T-helper 2 cell treated with Interferon-gamma antibody and Interleukin-4, amounts not matched to agents 5 μg/mL and 100 μg/mL, for 36 hours (primary cell): ENCODE results near the gene MTTP.

Experiments used
- DNase-seq: peaks from one replicate; pipeline ENCODE4 v3.0.0; 2021; ENCODE audit warnings: low spot score
- H3K27ac Mint-ChIP-seq: one replicate; pipeline ENCODE4 v1.8.0; 2021; ENCODE audit warnings: mild to moderate bottlenecking, mixed read lengths
- H3K27me3 Mint-ChIP-seq: one replicate; pipeline ENCODE4 v1.8.0; 2021; ENCODE audit warnings: low read depth, mixed read lengths
- H3K36me3 Mint-ChIP-seq: one replicate; pipeline ENCODE4 v1.8.0; 2021; ENCODE audit warnings: low read depth, mixed read lengths
- H3K4me1 Mint-ChIP-seq: one replicate; pipeline ENCODE4 v1.8.0; 2021; ENCODE audit warnings: low read depth, mixed read lengths
- H3K4me3 Mint-ChIP-seq: one replicate; pipeline ENCODE4 v1.8.0; 2022; ENCODE audit warnings: mild to moderate bottlenecking, moderate library complexity, mixed read lengths
- H3K9me3 Mint-ChIP-seq: one replicate; pipeline ENCODE4 v1.8.0; 2021; ENCODE audit warnings: mixed read lengths

The MTTP gene

GRCh38 chr4:99654361-99654761, 79.7 kb downstream of the MTTP start:
- no peaks in the 10 kb centered on the region for H3K4me1 Mint-ChIP-seq
- no peak for DNase-seq
- H3K27me3 Mint-ChIP-seq = no peaks in the 10 kb centered on the region
- H3K27ac Mint-ChIP-seq = no peak overlapping the region
- no peak overlapping the region for H3K4me3 Mint-ChIP-seq
- no peaks in the 10 kb centered on the region for H3K36me3 Mint-ChIP-seq
- no peaks in the 10 kb centered on the region for H3K9me3 Mint-ChIP-seq

DNA sequence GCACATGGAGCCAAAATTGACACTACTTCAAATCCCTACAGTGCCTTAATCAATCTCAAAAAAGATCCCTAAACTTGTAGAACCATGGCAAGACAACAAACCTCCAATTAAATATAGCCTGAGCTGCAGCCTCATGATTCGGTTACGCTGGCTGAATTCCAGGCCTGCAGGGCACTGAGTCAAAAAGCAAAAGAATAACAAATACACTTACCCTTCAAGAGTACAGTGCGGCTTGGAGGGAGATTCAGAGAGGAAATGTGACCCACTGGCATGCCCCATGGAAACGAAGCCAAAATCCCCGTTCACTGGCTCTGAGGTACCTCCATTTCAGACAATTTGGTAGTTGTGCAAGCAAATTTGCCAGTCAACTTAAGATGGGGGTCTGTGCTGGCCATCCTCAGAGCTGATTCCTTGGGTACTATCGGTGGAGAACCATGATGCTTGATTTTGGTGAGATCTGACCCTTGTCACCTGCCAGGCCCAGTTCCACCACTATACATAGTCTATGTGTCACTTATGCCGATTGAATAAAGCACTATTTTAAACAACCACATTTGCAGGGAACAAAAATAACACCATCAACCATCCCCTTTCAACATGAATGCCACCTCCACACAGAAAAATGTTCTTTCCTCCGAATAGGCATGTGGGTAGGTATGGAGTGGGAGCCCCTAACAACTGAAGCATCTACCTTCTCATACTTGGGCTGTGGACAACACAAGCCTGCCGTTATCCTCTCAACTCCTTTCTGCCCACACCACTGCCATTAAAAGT, 80.9 kb downstream of the MTTP start:
- Mint-ChIP-seq H3K27ac (no peak overlapping the region), H3K27me3 (no peaks in the 10 kb centered on the region), H3K9me3 (no peaks in the 10 kb centered on the region), H3K36me3 (no peaks in the 10 kb centered on the region), H3K4me1 (no peaks in the 10 kb centered on the region), H3K4me3 (no peak overlapping the region)
- DNase-seq = no peak

DNA sequence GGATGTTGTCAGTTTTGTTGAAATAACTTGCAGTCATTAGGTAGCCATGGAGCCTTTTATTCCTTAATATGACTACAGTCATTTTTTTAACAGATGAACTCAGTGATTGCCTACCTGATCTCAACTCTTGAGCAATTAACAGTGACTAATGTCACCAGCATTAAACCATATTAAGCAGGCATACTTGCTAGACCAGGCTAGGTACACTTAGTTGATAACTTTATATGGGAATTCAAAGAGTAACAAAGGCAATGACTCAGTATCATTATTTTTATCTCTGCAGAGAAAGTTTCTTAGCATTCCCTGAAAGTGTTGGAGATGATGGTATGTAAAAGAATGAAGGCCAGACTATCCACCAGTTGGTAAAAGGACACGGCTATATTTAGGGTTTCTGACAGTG, 83.2 kb downstream of the MTTP start, which contains the start of gene C4orf54:
TSS of gene C4orf54 (minus strand) at position 31 of the 400 bp plus-strand sequence. CDS start 3,180 bp downstream, outside the sequence.
- Mint-ChIP-seq H3K36me3 (no peaks in the 10 kb centered on the region), H3K4me3 (no peak within 1 kb of the TSS)

DNA sequence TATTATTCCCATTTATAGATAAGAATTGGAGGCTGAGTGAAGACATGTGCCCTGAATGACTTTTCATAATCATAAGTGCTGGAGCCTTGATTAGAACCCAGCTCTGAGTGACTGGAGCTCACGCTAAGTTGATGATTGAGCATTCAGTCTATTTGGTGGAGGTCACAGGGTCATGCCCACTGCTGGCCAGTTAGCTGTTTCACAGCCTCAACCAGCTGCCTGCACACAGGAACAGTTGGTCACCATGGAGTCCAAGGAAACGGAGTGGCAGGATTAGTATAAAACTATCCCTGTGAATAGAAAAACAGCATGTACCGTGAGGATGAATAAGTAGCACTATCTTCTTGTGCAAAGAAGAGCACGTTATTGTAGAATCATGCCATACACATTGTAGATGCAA, 84.0 kb downstream of the MTTP start:
- Mint-ChIP-seq H3K27me3 (peaks cover 6% of the 10 kb centered on the region), H3K27ac (no peak overlapping the region), H3K4me1 (no peaks in the 10 kb centered on the region), H3K4me3 (no peak overlapping the region), H3K36me3 (no peaks in the 10 kb centered on the region), H3K9me3 (no peaks in the 10 kb centered on the region)
- DNase-seq = no peak

More for the DNA sequence above, 83.2 kb downstream of the MTTP start, which contains the start of gene C4orf54:
- Mint-ChIP-seq H3K4me1 (no peaks in the 10 kb centered on the region), H3K27me3 (no peaks in the 10 kb centered on the region), H3K27ac (no peak within 1 kb of the TSS), H3K9me3 (no peaks in the 10 kb centered on the region)
- no peak for DNase-seq

GRCh38 chr4:99661907-99662306, 87.3 kb downstream of the MTTP start:
- no peak overlapping the region for H3K27ac Mint-ChIP-seq
- no peaks in the 10 kb centered on the region for H3K4me1 Mint-ChIP-seq
- no peak for DNase-seq
- no peak overlapping the region for H3K4me3 Mint-ChIP-seq
- H3K36me3 Mint-ChIP-seq = no peaks in the 10 kb centered on the region
- H3K27me3 Mint-ChIP-seq = peaks cover 6% of the 10 kb centered on the region
- no peaks in the 10 kb centered on the region for H3K9me3 Mint-ChIP-seq

DNA sequence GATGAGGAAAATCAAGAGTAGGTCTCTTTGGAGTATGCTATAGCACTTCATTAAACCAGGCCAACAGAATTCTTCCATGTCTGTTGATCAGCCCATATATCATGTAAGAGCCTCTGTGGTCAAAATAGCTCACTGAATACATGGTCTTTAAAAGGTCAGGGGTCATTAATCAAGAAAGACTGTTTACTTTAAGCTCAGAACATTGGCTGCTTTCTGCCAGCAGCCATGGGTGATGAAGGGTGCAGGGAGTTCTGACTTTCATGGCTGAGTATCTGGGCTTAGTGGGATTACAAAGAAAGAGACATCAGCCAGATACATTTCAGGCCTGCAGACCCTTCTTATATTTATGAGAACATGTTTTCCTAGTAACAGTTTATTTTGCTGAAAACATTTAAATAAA, 90.1 kb downstream of the MTTP start:
- no peak for DNase-seq
- H3K4me3 Mint-ChIP-seq = no peak overlapping the region
- no peaks in the 10 kb centered on the region for H3K9me3 Mint-ChIP-seq
- H3K27me3 Mint-ChIP-seq = peaks cover 6% of the 10 kb centered on the region
- no peaks in the 10 kb centered on the region for H3K36me3 Mint-ChIP-seq
- no peaks in the 10 kb centered on the region for H3K4me1 Mint-ChIP-seq
- no peak overlapping the region for H3K27ac Mint-ChIP-seq

DNA sequence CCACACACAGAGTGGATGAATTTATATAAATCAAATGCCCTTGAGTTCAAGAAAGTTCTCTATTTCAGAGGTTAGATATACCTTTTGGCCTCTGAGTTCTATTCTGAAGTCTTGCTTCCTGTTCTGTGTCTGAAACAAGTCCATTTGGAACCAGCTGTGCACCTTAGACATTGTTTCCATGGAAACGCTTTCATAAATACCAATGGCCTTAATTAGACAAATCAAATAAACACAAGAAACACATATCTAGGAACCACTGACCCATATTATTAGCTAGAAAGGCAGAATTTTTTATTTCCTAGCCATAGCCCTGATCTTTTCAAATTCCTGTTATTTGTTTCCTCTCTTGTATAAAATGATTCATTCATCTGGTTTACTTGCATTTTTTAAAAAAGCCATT, 91.4 kb downstream of the MTTP start:
- no peaks in the 10 kb centered on the region for H3K36me3 Mint-ChIP-seq

GRCh38 chr4:99668472-99668871, 93.8 kb downstream of the MTTP start:
- Mint-ChIP-seq H3K4me1 (no peaks in the 10 kb centered on the region), H3K36me3 (no peaks in the 10 kb centered on the region), H3K27ac (no peak overlapping the region), H3K4me3 (no peak overlapping the region), H3K9me3 (peaks cover 18% of the 10 kb centered on the region), H3K27me3 (peaks cover 1% of the 10 kb centered on the region)
- no peak for DNase-seq

More for the DNA sequence above, 91.4 kb downstream of the MTTP start:
- Mint-ChIP-seq H3K4me1 (no peaks in the 10 kb centered on the region), H3K4me3 (no peak overlapping the region), H3K27me3 (peaks cover 6% of the 10 kb centered on the region), H3K9me3 (peaks cover 4% of the 10 kb centered on the region), H3K27ac (no peak overlapping the region)
- no peak for DNase-seq

DNA sequence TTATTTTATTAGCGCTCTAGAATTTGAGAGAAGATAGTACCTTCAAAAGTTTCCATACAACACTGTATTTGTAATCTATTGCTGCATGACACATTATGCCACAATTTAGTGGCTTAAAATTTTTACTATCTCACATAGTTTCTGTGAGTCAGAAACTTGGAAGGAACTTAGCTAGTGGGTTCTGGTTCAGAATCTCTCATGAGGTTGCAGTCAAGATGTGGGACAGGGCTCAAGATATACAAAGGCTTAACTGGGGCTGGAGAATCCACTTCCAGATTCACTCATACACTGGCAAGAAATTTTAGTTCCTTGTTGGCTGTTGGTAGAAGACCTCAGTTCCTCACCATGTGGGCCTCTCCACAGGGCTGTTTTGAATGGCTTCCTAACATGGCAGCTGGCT, 94.5 kb downstream of the MTTP start:
- DNase-seq = no peak
- Mint-ChIP-seq H3K27me3 (no peaks in the 10 kb centered on the region), H3K4me1 (no peaks in the 10 kb centered on the region)

GRCh38 chr4:99670409-99671073, 95.9 kb downstream of the MTTP start:
- Mint-ChIP-seq H3K27ac (no peak overlapping the region), H3K36me3 (no peaks in the 10 kb centered on the region), H3K4me3 (no peak overlapping the region), H3K4me1 (no peaks in the 10 kb centered on the region), H3K9me3 (peaks cover 22% of the 10 kb centered on the region), H3K27me3 (peaks cover 3% of the 10 kb centered on the region)
- DNase-seq = no peak

More for the DNA sequence above, 94.5 kb downstream of the MTTP start:
- H3K4me3 Mint-ChIP-seq = no peak overlapping the region
- H3K9me3 Mint-ChIP-seq = peaks cover 22% of the 10 kb centered on the region
- no peak overlapping the region for H3K27ac Mint-ChIP-seq
- H3K36me3 Mint-ChIP-seq = no peaks in the 10 kb centered on the region
